WTC11 (cell line): ENCODE data around the gene ANKLE2. TPM values are rescaled to one million over a fixed set of nuclear protein-coding genes. Genes with fewer than 3 reads are reported as not detected.

Experiments used
- ATAC-seq: fragments of 200-7000 bp; cut with Tn5 transposase; 2 replicates; pipeline ENCODE4 v1.10.0; 2021; ENCODE audit warnings: mild to moderate bottlenecking, moderate library complexity
- CTCF ChIA-PET: fragments of 300-600 bp; sonication (Branson Sonifier 250); formaldehyde crosslinking; loops from one replicate; lab custom pipeline; 2021; ENCODE audit warnings: antibody characterized with exemption; lab: Charles Lee
- POLR2A ChIA-PET: fragments of 350-600 bp; sonication (Branson Sonifier 250); formaldehyde crosslinking; loops from one replicate; lab custom pipeline; 2021; ENCODE audit warnings: antibody characterized with exemption; lab: Charles Lee
- DNase-seq: peaks from one replicate; pipeline ENCODE4 v3.0.0; 2021; ENCODE audit warnings: low spot score
- H3K27ac Mint-ChIP-seq: 2 replicates; pipeline ENCODE4 v1.8.0; 2021; ENCODE audit warnings: mixed read lengths
- H3K27me3 Mint-ChIP-seq: 2 replicates; pipeline ENCODE4 v1.8.0; 2021; ENCODE audit warnings: low read depth, mild to moderate bottlenecking, moderate library complexity, mixed read lengths
- H3K36me3 Mint-ChIP-seq: 2 replicates; pipeline ENCODE4 v1.8.0; 2021; ENCODE audit warnings: mixed read lengths
- H3K4me1 Mint-ChIP-seq: 2 replicates; pipeline ENCODE4 v1.8.0; 2022; ENCODE audit warnings: mixed read lengths
- H3K4me3 Mint-ChIP-seq: 2 replicates; pipeline ENCODE4 v1.8.0; 2021; ENCODE audit warnings: mild to moderate bottlenecking, moderate library complexity, mixed read lengths
- H3K9me3 Mint-ChIP-seq: 2 replicates; pipeline ENCODE4 v1.8.0; 2021; ENCODE audit warnings: mixed read lengths
- ATF2 ChIP-seq: sonication (generic); formaldehyde crosslinking; IDR thresholded peaks from 2 replicates; pipeline ENCODE4 v1.8.1; 2022; ENCODE audit warnings: low read depth, missing genetic modification reagents, borderline replicate concordance
- ATF3 ChIP-seq: sonication (generic); formaldehyde crosslinking; conservative IDR thresholded peaks from 2 replicates; pipeline ENCODE4 v1.8.1; 2022; ENCODE audit warnings: mild to moderate bottlenecking, missing genetic modification reagents
- E2F4 ChIP-seq: sonication (generic); formaldehyde crosslinking; IDR thresholded peaks from 2 replicates; pipeline ENCODE4 v1.8.1; 2022; ENCODE audit warnings: low read depth, mild to moderate bottlenecking, moderate library complexity, missing genetic modification reagents, borderline replicate concordance
- ETV6 ChIP-seq: sonication (generic); formaldehyde crosslinking; IDR thresholded peaks from 2 replicates; pipeline ENCODE4 v1.8.1; 2022; ENCODE audit warnings: mild to moderate bottlenecking, missing genetic modification reagents
- GABPB1 ChIP-seq: sonication (generic); formaldehyde crosslinking; IDR thresholded peaks from 2 replicates; pipeline ENCODE4 v1.8.1; 2023; ENCODE audit warnings: mild to moderate bottlenecking, missing genetic modification reagents
- IRF1 ChIP-seq: sonication (generic); formaldehyde crosslinking; IDR thresholded peaks from 2 replicates; pipeline ENCODE4 v1.8.0; 2023; ENCODE audit warnings: missing genetic modification reagents
- IRF2 ChIP-seq: sonication (generic); formaldehyde crosslinking; IDR thresholded peaks from 2 replicates; pipeline ENCODE4 v1.8.0; 2022; ENCODE audit warnings: low read depth, missing genetic modification reagents, borderline replicate concordance
- JAZF1 ChIP-seq: fragments of 250-450 bp; sonication (Bioruptor Pico); IDR thresholded peaks from 2 replicates; pipeline ENCODE4 v1.9.0; 2021; ENCODE audit warnings: moderate library complexity, mild to moderate bottlenecking, inconsistent platforms
- MXD4 ChIP-seq: fragments of 250-450 bp; sonication (Bioruptor Pico); IDR thresholded peaks from 2 replicates; pipeline ENCODE4 v1.8.0; 2021; ENCODE audit warnings: mild to moderate bottlenecking, moderate library complexity, borderline replicate concordance
- NFYB ChIP-seq: sonication (generic); formaldehyde crosslinking; conservative IDR thresholded peaks from 2 replicates; pipeline ENCODE4 v1.8.0; 2022; ENCODE audit warnings: low read depth, missing genetic modification reagents
- NR1H2 ChIP-seq: sonication (generic); formaldehyde crosslinking; IDR thresholded peaks from 2 replicates; pipeline ENCODE4 v1.9.0; 2021; ENCODE audit warnings: mild to moderate bottlenecking, moderate library complexity, missing genetic modification reagents
- OVOL2 ChIP-seq: fragments of 250-450 bp; sonication (Bioruptor Pico); IDR thresholded peaks from 2 replicates; pipeline ENCODE4 v1.9.0; 2021; ENCODE audit warnings: mild to moderate bottlenecking, borderline replicate concordance
- PRDM15 ChIP-seq: sonication (generic); formaldehyde crosslinking; IDR thresholded peaks from 2 replicates; pipeline ENCODE4 v1.8.0; 2022; ENCODE audit warnings: missing genetic modification reagents
- STAT6 ChIP-seq: sonication (generic); formaldehyde crosslinking; conservative IDR thresholded peaks from 2 replicates; pipeline ENCODE4 v1.8.1; 2023; ENCODE audit warnings: mild to moderate bottlenecking, low read depth, missing genetic modification reagents, moderate library complexity
- TCF7 ChIP-seq: sonication (generic); formaldehyde crosslinking; IDR thresholded peaks from 2 replicates; pipeline ENCODE4 v1.8.0; 2022; ENCODE audit warnings: mild to moderate bottlenecking, low read depth, missing genetic modification reagents, moderate library complexity
- TEAD4 ChIP-seq: sonication (generic); formaldehyde crosslinking; IDR thresholded peaks from 2 replicates; pipeline ENCODE4 v1.8.0; 2022; ENCODE audit warnings: mild to moderate bottlenecking, missing genetic modification reagents
- TP53 ChIP-seq: sonication (generic); formaldehyde crosslinking; IDR thresholded peaks from 2 replicates; pipeline ENCODE4 v1.8.1; 2023; ENCODE audit warnings: mild to moderate bottlenecking, missing genetic modification reagents
- ZNF121 ChIP-seq: sonication (generic); formaldehyde crosslinking; IDR thresholded peaks from 2 replicates; pipeline ENCODE4 v1.8.0; 2023; ENCODE audit warnings: missing genetic modification reagents
- ZNF425 ChIP-seq: fragments of 250-450 bp; sonication (Bioruptor Pico); conservative IDR thresholded peaks from 2 replicates; pipeline ENCODE4 v1.9.0; 2021; ENCODE audit warnings: mild to moderate bottlenecking
- ZSCAN18 ChIP-seq: fragments of 250-450 bp; sonication (Bioruptor Pico); IDR thresholded peaks from 2 replicates; pipeline ENCODE4 v2.1.2; 2022; ENCODE audit warnings: mild to moderate bottlenecking, moderate library complexity
- total RNA-seq: library from RNA; stranded (reverse); gene quantifications from 3 replicates; pipeline ENCODE4 v1.2.3, GENCODE V29; 2021

The ANKLE2 gene
- total RNA-seq, 1 experiment from 2014 or later: 63.8 TPM

- ATAC-seq: peak; percentile 44; the same call in 1 of the 2 replicates
- no peaks in the 10 kb centered on the region for H3K9me3 Mint-ChIP-seq
- ChIA-PET POLR2A (no interaction called here), CTCF (no interaction called here)
- H3K27me3 Mint-ChIP-seq: no peaks in the 10 kb centered on the region
- H3K4me3 Mint-ChIP-seq: no peak overlapping the region
- H3K4me1 Mint-ChIP-seq: no peaks in the 10 kb centered on the region
- peaks cover 70% of the 10 kb centered on the region for H3K36me3 Mint-ChIP-seq
- TF ChIP-seq ZNF425 (CRISPR knock-in tag) (no peak), ETV6 (CRISPR knock-in tag) (no peak), NR1H2 (no peak), MXD4 (CRISPR knock-in tag) (no peak), ATF3 (CRISPR knock-in tag) (no peak), TCF7 (no peak), JAZF1 (no peak), IRF2 (no peak), TEAD4 (no peak), IRF1 (CRISPR knock-in tag) (no peak), NFYB (CRISPR knock-in tag) (no peak), E2F4 (CRISPR knock-in tag) (no peak), TP53 (no peak), ZSCAN18 (CRISPR knock-in tag) (no peak), GABPB1 (CRISPR knock-in tag) (no peak), ZNF121 (CRISPR knock-in tag) (no peak), STAT6 (CRISPR knock-in tag) (no peak), OVOL2 (CRISPR knock-in tag) (no peak)
- no peak for DNase-seq
- H3K27ac Mint-ChIP-seq: no peak overlapping the region
Measured at GRCh38 chr12:132748319-132748718, 13.3 kb downstream of the ANKLE2 start.

- Mint-ChIP-seq H3K36me3 (peaks cover 71% of the 10 kb centered on the region), H3K4me1 (no peaks in the 10 kb centered on the region), H3K4me3 (no peak overlapping the region), H3K27me3 (no peaks in the 10 kb centered on the region), H3K9me3 (peaks cover 2% of the 10 kb centered on the region; the same call in 1 of the 2 replicates), H3K27ac (no peak overlapping the region)
- ATAC-seq: no peak
- ChIA-PET CTCF (no interaction called here), POLR2A (no interaction called here)
- no peak for DNase-seq
- TF ChIP-seq ATF2 (CRISPR knock-in tag): no peak
- no peak for TF ChIP-seq PRDM15 (CRISPR knock-in tag)
- TF ChIP-seq ZNF425 (CRISPR knock-in tag): no peak
- no peak for TF ChIP-seq TCF7
Measured at GRCh38 chr12:132747896-132748295, 13.7 kb downstream of the ANKLE2 start.
